MM.1S (cell line): ENCODE data around the gene RNF152.

ENCODE experiments used
- DNase-seq: peaks from one replicate; pipeline ENCODE4 v3.0.0-alpha.2; 2015
- H2AFZ ChIP-seq: fragments of 300-600 bp; sonication (generic); 2 replicates; pipeline ENCODE4 v1.6.0; 2016; ENCODE audit warnings: antibody characterized with exemption, low read length
- H3F3A ChIP-seq: fragments of 300-600 bp; sonication (generic); 2 replicates; pipeline ENCODE4 v1.6.1; 2016; ENCODE audit warnings: mild to moderate bottlenecking, antibody characterized with exemption, low read length, moderate library complexity, mixed read lengths; ENCODE audit not compliant: insufficient read depth
- H3K27ac ChIP-seq: fragments of 300-600 bp; sonication (generic); 2 replicates; pipeline ENCODE4 v1.5.1; 2016; ENCODE audit warnings: mild to moderate bottlenecking, low read length
- H3K27me3 ChIP-seq: fragments of 300-600 bp; sonication (generic); replicated peaks from 2 replicates; pipeline ENCODE4 v1.6.0; 2016; ENCODE audit warnings: low read length; ENCODE audit not compliant: insufficient read depth
- H3K36me3 ChIP-seq: fragments of 300-600 bp; sonication (generic); replicated peaks from 2 replicates; pipeline ENCODE4 v1.6.1; 2016; ENCODE audit warnings: mild to moderate bottlenecking, low read length, mixed read lengths; ENCODE audit not compliant: insufficient read depth
- H3K4me1 ChIP-seq: fragments of 300-600 bp; sonication (generic); 2 replicates; pipeline ENCODE4 v1.6.1; 2016; ENCODE audit warnings: low read length, mixed read lengths
- H3K4me2 ChIP-seq: fragments of 300-600 bp; sonication (generic); 2 replicates; pipeline ENCODE4 v1.6.0; 2016; ENCODE audit warnings: low read depth, low read length
- H3K4me3 ChIP-seq: fragments of 300-600 bp; sonication (generic); 2 replicates; pipeline ENCODE4 v1.5.1; 2016; ENCODE audit warnings: low read length, mixed read lengths
- H3K79me2 ChIP-seq: fragments of 300-600 bp; sonication (generic); 2 replicates; pipeline ENCODE4 v1.6.1; 2016; ENCODE audit warnings: mixed run types, low read length, mixed read lengths
- H3K9ac ChIP-seq: fragments of 300-600 bp; sonication (generic); 2 replicates; pipeline ENCODE4 v1.6.1; 2016; ENCODE audit warnings: low read length, mixed read lengths
- H3K9me2 ChIP-seq: fragments of 300-600 bp; sonication (generic); replicated peaks from 2 replicates; pipeline ENCODE4 v1.6.1; 2016; ENCODE audit warnings: mild to moderate bottlenecking, low read length, mixed read lengths; ENCODE audit not compliant: insufficient read depth
- H3K9me3 ChIP-seq: fragments of 300-600 bp; sonication (generic); replicated peaks from 2 replicates; pipeline ENCODE4 v1.6.1; 2016; ENCODE audit warnings: mild to moderate bottlenecking, low read length, mixed read lengths; ENCODE audit not compliant: insufficient read depth
- H4K20me1 ChIP-seq: fragments of 300-600 bp; sonication (generic); 2 replicates; pipeline ENCODE4 v1.6.1; 2016; ENCODE audit warnings: mild to moderate bottlenecking, low read length, moderate library complexity, mixed read lengths; ENCODE audit not compliant: insufficient read depth
- EZH2 ChIP-seq: fragments of 300-600 bp; sonication (generic); optimal IDR thresholded peaks from 2 replicates; pipeline ENCODE3; 2017; ENCODE audit warnings: low read depth, mild to moderate bottlenecking, antibody characterized with exemption, low read length, mixed read lengths
- EZH2phosphoT487 ChIP-seq: fragments of 300-600 bp; sonication (generic); IDR thresholded peaks from 2 replicates; pipeline ENCODE4 v1.6.1; 2018; ENCODE audit warnings: antibody characterized with exemption, low read length
- TF ChIP-seq, protein P1 (sequence below): fragments of 300-600 bp; sonication (generic); IDR thresholded peaks from 2 replicates; pipeline ENCODE4 v1.5.1; 2016; ENCODE audit warnings: antibody characterized with exemption, low read length, mixed read lengths

RNF152 gene

DNA sequence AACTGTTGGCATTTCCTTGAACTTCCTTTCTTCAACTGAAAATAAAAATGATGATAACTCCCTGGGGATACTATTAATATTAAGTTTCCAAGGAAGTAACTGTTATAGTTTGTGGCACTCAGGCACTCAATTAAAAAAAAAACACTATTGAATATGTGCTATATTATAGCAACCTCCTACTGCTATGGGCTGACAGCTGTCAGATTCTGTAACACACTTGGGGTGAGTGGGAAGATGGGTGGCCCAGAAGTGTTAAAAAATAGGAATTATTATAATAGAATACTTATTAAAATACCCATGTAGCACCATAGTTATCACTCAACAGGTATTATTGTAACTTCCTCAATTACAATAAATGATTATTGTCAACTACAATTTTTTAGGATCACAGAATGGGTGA is 130.9 kb downstream of the RNF152 start:
- H2AFZ ChIP-seq = no peak overlapping the region
- H3K4me3 ChIP-seq = no peak overlapping the region
- H3K4me2 ChIP-seq = no peak overlapping the region
- no peaks in the 10 kb centered on the region for H3K4me1 ChIP-seq
- H3F3A ChIP-seq = no peaks in the 10 kb centered on the region
- no peaks in the 10 kb centered on the region for H3K9me2 ChIP-seq
- TF ChIP-seq EZH2phosphoT487 (no peak), EZH2 (no peak)
- TF ChIP-seq, protein P1, sequence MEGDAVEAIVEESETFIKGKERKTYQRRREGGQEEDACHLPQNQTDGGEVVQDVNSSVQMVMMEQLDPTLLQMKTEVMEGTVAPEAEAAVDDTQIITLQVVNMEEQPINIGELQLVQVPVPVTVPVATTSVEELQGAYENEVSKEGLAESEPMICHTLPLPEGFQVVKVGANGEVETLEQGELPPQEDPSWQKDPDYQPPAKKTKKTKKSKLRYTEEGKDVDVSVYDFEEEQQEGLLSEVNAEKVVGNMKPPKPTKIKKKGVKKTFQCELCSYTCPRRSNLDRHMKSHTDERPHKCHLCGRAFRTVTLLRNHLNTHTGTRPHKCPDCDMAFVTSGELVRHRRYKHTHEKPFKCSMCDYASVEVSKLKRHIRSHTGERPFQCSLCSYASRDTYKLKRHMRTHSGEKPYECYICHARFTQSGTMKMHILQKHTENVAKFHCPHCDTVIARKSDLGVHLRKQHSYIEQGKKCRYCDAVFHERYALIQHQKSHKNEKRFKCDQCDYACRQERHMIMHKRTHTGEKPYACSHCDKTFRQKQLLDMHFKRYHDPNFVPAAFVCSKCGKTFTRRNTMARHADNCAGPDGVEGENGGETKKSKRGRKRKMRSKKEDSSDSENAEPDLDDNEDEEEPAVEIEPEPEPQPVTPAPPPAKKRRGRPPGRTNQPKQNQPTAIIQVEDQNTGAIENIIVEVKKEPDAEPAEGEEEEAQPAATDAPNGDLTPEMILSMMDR = no peak
- no peaks in the 10 kb centered on the region for H3K79me2 ChIP-seq
- no peaks in the 10 kb centered on the region for H3K36me3 ChIP-seq
- no peaks in the 10 kb centered on the region for H3K9me3 ChIP-seq
- no peaks in the 10 kb centered on the region for H3K27me3 ChIP-seq
- H3K27ac ChIP-seq = no peak overlapping the region
- H4K20me1 ChIP-seq = no peaks in the 10 kb centered on the region
- no peak overlapping the region for H3K9ac ChIP-seq
- no peak for DNase-seq
